K562 (cell line): ENCODE data around the gene SCNN1B. TPM values are rescaled to one million over a fixed set of nuclear protein-coding genes. Genes with fewer than 3 reads are reported as not detected.
A peak's percentile ranks its signal among the peaks of the same experiment; 100 is the strongest.

Source experiments
- ATAC-seq: fragments of 200-7000 bp; cut with Tn5 transposase; 3 replicates; pipeline ENCODE4 v1.9.1; 2020; ENCODE audit warnings: moderate library complexity
- BruUV-seq: library from RNA; stranded (reverse); fragments of 400-500 nt; replicated peaks from 2 replicates; lab custom pipeline; 2021; lab: Mats Ljungman, UMichigan
- CTCF ChIA-PET: fragments of 300-600 bp; formaldehyde crosslinking; extraction: SDS; loops from one replicate; lab custom pipeline; 2021; ENCODE audit warnings: low intra/inter-chr PET ratio; lab: Yijun Ruan, JAX
- POLR2A ChIA-PET: fragments of 300-600, 350-650 bp; sonication (Branson Sonifier 250); formaldehyde crosslinking; extraction: SDS; loops from one replicate; lab custom pipeline; 2021; ENCODE audit warnings: antibody characterized with exemption, inconsistent platforms; lab: Yijun Ruan, JAX
- DNase-seq, 4 experiments: peaks; one replicate each; pipeline versions ENCODE4 v3.0.0 to v3.0.0-alpha.2; 2011 to 2018; ENCODE audit warnings: low spot score in 3 of 4, mixed read lengths in 3 of 4; ENCODE audit errors: extremely low read depth in 1 of 4
- FAIRE-seq: peaks from 2 replicates; lab custom pipeline; 2011; peaks lifted over from hg19 to GRCh38; lab: Jason Lieb, UNC
- H2AFZ ChIP-seq: 2 replicates; pipeline ENCODE4 v1.6.0; 2011; ENCODE audit warnings: low read depth, low read length, control low read depth, inconsistent platforms
- H3K27ac ChIP-seq: fragments of 200-600 bp; 3 replicates; pipeline ENCODE4 v1.8.0; 2011; ENCODE audit warnings: low read depth, mild to moderate bottlenecking, control low read depth, inconsistent platforms, low read length, moderate library complexity, mixed read lengths; ENCODE audit errors: extremely low read depth
- H3K27me3 ChIP-seq, 2 experiments: fragments of 300-600 bp in 1 of 2; 2 replicates in 1 of 2; 3 replicates in 1 of 2; pipeline versions ENCODE4 v1.6.0 to v1.8.0; 2011; ENCODE audit warnings: inconsistent platforms in 2 of 2, low read length in 2 of 2, mild to moderate bottlenecking in 1 of 2, mixed read lengths in 1 of 2, moderate library complexity in 1 of 2; ENCODE audit not compliant: control insufficient read depth in 2 of 2, insufficient read depth in 2 of 2
- H3K36me3 ChIP-seq: fragments of 300-600 bp; 3 replicates; pipeline ENCODE4 v1.8.0; 2011; ENCODE audit warnings: mild to moderate bottlenecking, low read length, inconsistent platforms; ENCODE audit not compliant: control insufficient read depth, insufficient read depth
- H3K4me1 ChIP-seq, 2 experiments: fragments of 200-600 bp in 1 of 2; replicated peaks in 1 of 2; 2 replicates in 1 of 2; 3 replicates in 1 of 2; pipeline versions ENCODE4 v1.5.1 to v1.8.0; 2011; ENCODE audit warnings: inconsistent platforms in 2 of 2, low read length in 2 of 2, mild to moderate bottlenecking in 1 of 2, mixed read lengths in 1 of 2, moderate library complexity in 1 of 2; ENCODE audit not compliant: control insufficient read depth in 2 of 2, insufficient read depth in 2 of 2
- H3K4me2 ChIP-seq: 2 replicates; pipeline ENCODE4 v1.6.1; 2011; ENCODE audit warnings: low read length, control low read depth, inconsistent platforms, mixed read lengths; ENCODE audit not compliant: insufficient read depth
- H3K4me3 ChIP-seq: fragments of 200-600 bp; sonication (generic), shearing (Covaris generic); 2 replicates; pipeline ENCODE4 v1.5.1; 2016; ENCODE audit warnings: control low read depth, inconsistent platforms
- H3K79me2 ChIP-seq: fragments of 200-600 bp; 3 replicates; pipeline ENCODE4 v1.8.0; 2011; ENCODE audit warnings: low read length, inconsistent platforms; ENCODE audit not compliant: control insufficient read depth, insufficient read depth
- H3K9ac ChIP-seq, 2 experiments: 2 replicates each; pipeline versions ENCODE4 v1.6.0 to v1.6.1; 2011; ENCODE audit warnings: low read depth in 2 of 2, low read length in 2 of 2, control low read depth in 1 of 2, inconsistent platforms in 1 of 2, mild to moderate bottlenecking in 1 of 2, mixed read lengths in 1 of 2; ENCODE audit not compliant: insufficient read depth in 1 of 2
- H3K9me1 ChIP-seq: one replicate; pipeline ENCODE4 v1.6.0; 2011; ENCODE audit warnings: inconsistent platforms, mild to moderate bottlenecking, low read length, moderate library complexity; ENCODE audit not compliant: control insufficient read depth, insufficient read depth
- H3K9me3 ChIP-seq: replicated peaks from 2 replicates; pipeline ENCODE4 v1.5.1; 2011; ENCODE audit warnings: low read depth, low read length, inconsistent platforms; ENCODE audit not compliant: control insufficient read depth, insufficient read depth
- H4K20me1 ChIP-seq: replicated peaks from 2 replicates; pipeline ENCODE4 v1.6.1; 2011; ENCODE audit warnings: low read length, inconsistent platforms, mixed read lengths; ENCODE audit not compliant: control insufficient read depth, insufficient read depth
- CREB5 ChIP-seq: fragments of 250-450 bp; sonication (Bioruptor Pico); IDR thresholded peaks from 2 replicates; pipeline ENCODE4 v1.5.0; 2020; ENCODE audit warnings: mild to moderate bottlenecking
- EP400 ChIP-seq: fragments of 450-650 bp; IDR thresholded peaks from 2 replicates; pipeline ENCODE4 v1.6.1; 2017; ENCODE audit warnings: antibody characterized with exemption, mild to moderate bottlenecking, moderate library complexity
- IRF9 ChIP-seq: fragments of 450-650 bp; IDR thresholded peaks from 2 replicates; pipeline ENCODE4 v1.6.1; 2016; ENCODE audit warnings: missing biosample characterization, missing genetic modification characterization
- RFX5 ChIP-seq: IDR thresholded peaks from 2 replicates; pipeline ENCODE4 v1.6.1; 2011; ENCODE audit warnings: low read depth, mild to moderate bottlenecking, improper control_type of control experiment, low read length
- XRCC3 ChIP-seq: fragments of 450-650 bp; IDR thresholded peaks from 2 replicates; pipeline ENCODE4 v1.6.1; 2017; ENCODE audit warnings: mild to moderate bottlenecking, moderate library complexity
- ZC3H4 ChIP-seq: sonication (generic); formaldehyde crosslinking; IDR thresholded peaks from 2 replicates; pipeline ENCODE4 v1.9.0; 2021; ENCODE audit warnings: missing genetic modification reagents, borderline replicate concordance
- ZNF175 ChIP-seq: fragments of 200-800 bp; sonication (Bioruptor generic); IDR thresholded peaks from 2 replicates; pipeline ENCODE4 v1.6.1; 2016; ENCODE audit warnings: low read depth, mild to moderate bottlenecking, missing genetic modification characterization, missing compliant biosample characterization
- ZNF512 ChIP-seq: IDR thresholded peaks from 2 replicates; pipeline ENCODE4 v1.6.1; 2016; ENCODE audit warnings: missing genetic modification characterization, missing compliant biosample characterization
- WGBS: fragments of 100-300 bp; shearing (Covaris generic); methylation state at CpG from one replicate; pipeline ENCODE4 v1.1.6; 2016; ENCODE audit warnings: low coverage, mixed read lengths; ENCODE audit not compliant: insufficient coverage; ENCODE audit errors: missing lambda C conversion rate; 5-methylcytosine and 5-hydroxymethylcytosine counted together
- in situ Hi-C: fragments of 300-500 bp; cut with MboI; formaldehyde crosslinking; loops from 4 replicates; pipeline ENCODE4 v1.15.0; 2018; ENCODE audit warnings: inconsistent platforms, mixed read lengths
- intact Hi-C: fragments of 100-400 bp; cut with micrococcal nuclease; formaldehyde crosslinking; loops from 2 replicates; pipeline ENCODE4 v1.14.2; 2022
- polyA plus RNA-seq, 8 experiments: library from polyadenylated mRNA; depleted of rRNA in 4 of 8; stranded (reverse) in 5 of 8; unstranded in 3 of 8; fragments of >200 nt; fragmentation: Nextera tagmentation in 2 of 8; fragmentation: Illumina TruSeq in 1 of 8; extraction: Ambion mirVana in 2 of 8; extraction: Trizol in 1 of 8; gene quantifications; 2 replicates each; pipeline versions ENCODE4 v1.2.1 to v1.2.3, GENCODE V29; 2011 to 2014; ENCODE audit warnings: inconsistent platforms in 1 of 8, missing spikeins in 1 of 8
- total RNA-seq, 7 experiments: library from RNA; depleted of rRNA in 6 of 7; stranded (reverse); fragments of >200 nt in 6 of 7; fragmentation: Illumina TruSeq in 2 of 7; extraction: Trizol in 2 of 7; gene quantifications; 2 replicates each; pipeline versions ENCODE4 v1.2.1 to v1.2.3, GENCODE V29; 2011 to 2021; ENCODE audit warnings: low replicate concordance in 1 of 7
- TF ChIP-seq, protein P1 (sequence below): fragments of 200-800 bp; sonication (Bioruptor generic); IDR thresholded peaks from 2 replicates; pipeline ENCODE4 v1.6.1; 2017; ENCODE audit warnings: missing genetic modification characterization, missing compliant biosample characterization

The SCNN1B gene
- total and polyA plus RNA-seq, 9 of the 15 experiments (the other 6 are each of a cell fraction or from before 2014, with no cell fraction given): not detected

DNA sequence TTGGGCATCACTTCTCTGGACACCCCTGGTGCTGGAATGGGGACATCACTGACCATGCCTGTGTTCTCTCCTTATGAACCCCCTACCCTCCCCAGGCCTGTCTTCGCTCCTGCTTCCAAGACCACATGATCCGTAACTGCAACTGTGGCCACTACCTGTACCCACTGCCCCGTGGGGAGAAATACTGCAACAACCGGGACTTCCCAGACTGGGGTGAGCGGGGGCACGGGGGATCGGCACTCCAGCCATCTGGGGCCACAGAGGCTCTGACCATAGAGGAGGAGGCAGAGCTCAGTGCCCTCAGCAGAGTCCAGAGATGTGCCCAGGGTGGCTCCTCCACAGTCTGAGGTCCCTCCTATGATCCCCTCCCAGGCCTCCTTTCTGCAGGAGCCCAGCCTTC is 73.5 kb downstream of the SCNN1B start (continued):
- TF ChIP-seq, protein P1, sequence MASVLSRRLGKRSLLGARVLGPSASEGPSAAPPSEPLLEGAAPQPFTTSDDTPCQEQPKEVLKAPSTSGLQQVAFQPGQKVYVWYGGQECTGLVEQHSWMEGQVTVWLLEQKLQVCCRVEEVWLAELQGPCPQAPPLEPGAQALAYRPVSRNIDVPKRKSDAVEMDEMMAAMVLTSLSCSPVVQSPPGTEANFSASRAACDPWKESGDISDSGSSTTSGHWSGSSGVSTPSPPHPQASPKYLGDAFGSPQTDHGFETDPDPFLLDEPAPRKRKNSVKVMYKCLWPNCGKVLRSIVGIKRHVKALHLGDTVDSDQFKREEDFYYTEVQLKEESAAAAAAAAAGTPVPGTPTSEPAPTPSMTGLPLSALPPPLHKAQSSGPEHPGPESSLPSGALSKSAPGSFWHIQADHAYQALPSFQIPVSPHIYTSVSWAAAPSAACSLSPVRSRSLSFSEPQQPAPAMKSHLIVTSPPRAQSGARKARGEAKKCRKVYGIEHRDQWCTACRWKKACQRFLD: no peak
- no peak for TF ChIP-seq IRF9 (tag)
- TF ChIP-seq ZNF175 (CRISPR knock-in tag): no peak
- TF ChIP-seq ZC3H4 (CRISPR knock-in tag): no peak
- TF ChIP-seq XRCC3: no peak

GRCh38 chr16:23377071-23377931 is 75.2 kb downstream of the SCNN1B start:
- FAIRE-seq: no peak

More at GRCh38 chr16:23377071-23377931, 75.2 kb downstream of the SCNN1B start:
- ChIA-PET CTCF (no interaction called here), POLR2A (no interaction called here)
- peaks cover 9% of the 10 kb centered on the region; the same call in 1 of the 2 replicates for H4K20me1 ChIP-seq
- no peak for ATAC-seq
- no peaks in the 10 kb centered on the region for H3K79me2 ChIP-seq
- H3K9me1 ChIP-seq: no peaks in the 10 kb centered on the region
- H3K9ac ChIP-seq: no peak overlapping the region
- H3K4me3 ChIP-seq: no peak overlapping the region
- H3K27ac ChIP-seq: no peak overlapping the region
- TF ChIP-seq CREB5: no peak
- no peak for TF ChIP-seq ZC3H4 (CRISPR knock-in tag)
- no peak for TF ChIP-seq RFX5
- TF ChIP-seq ZNF512 (tag): peak; percentile 62
- no peak for TF ChIP-seq EP400
- intact Hi-C loops: no loop called here
- in situ Hi-C loops: no loop called here
- peaks cover 1 to 53% of the 10 kb centered on the region in 2 experiments; a peak in 4 of 5 replicates for H3K27me3 ChIP-seq
- H3K9me3 ChIP-seq: no peaks in the 10 kb centered on the region
- no peaks in the 10 kb centered on the region for H3K36me3 ChIP-seq
- WGBS: under 1% methylated on average over 9 of the region's 9 CpGs
- no TSS peak for BruUV-seq
- H2AFZ ChIP-seq: no peak overlapping the region
- H3K4me2 ChIP-seq: no peak overlapping the region
- H3K4me1 ChIP-seq: peaks cover 0 to 5% of the 10 kb centered on the region in 2 experiments; a peak in 2 of 5 replicates
- no peak for DNase-seq
